Tibial artery (tissue), 4 donors: ENCODE data around the gene CHGA.

Experiments used
- DNase-seq, 2 donors: peaks; one replicate each; pipeline ENCODE4 v3.0.0-alpha.2; 2019
- H3K27ac ChIP-seq, 2 donors: fragments of 200-600 bp; sonication (generic) in 1 of 2; 1 replicate in 1 of 2; 2 replicates in 1 of 2; pipeline ENCODE4 v1.5.1; 2018 to 2019; ENCODE audit warnings: mild to moderate bottlenecking in 1 of 2
- H3K27me3 ChIP-seq, 2 donors: fragments of 200-600 bp; sonication (generic) in 1 of 2; one replicate each; pipeline versions ENCODE4 v1.5.1 to v1.6.0; 2016 to 2019
- H3K36me3 ChIP-seq, 3 donors: fragments of 200-600 bp; sonication (generic) in 2 of 3; one replicate each; pipeline ENCODE4 v1.5.1; 2016 to 2019; ENCODE audit warnings: mild to moderate bottlenecking in 2 of 3
- H3K4me1 ChIP-seq, 4 donors: fragments of 200-600 bp; sonication (generic) in 2 of 4; 1 replicate in 3 of 4; 2 replicates in 1 of 4; pipeline ENCODE4 v1.5.1; 2016 to 2019
- H3K4me3 ChIP-seq, 2 donors: fragments of 200-600 bp; sonication (generic) in 1 of 2; 1 replicate in 1 of 2; 2 replicates in 1 of 2; pipeline ENCODE4 v1.5.1; 2018 to 2019; ENCODE audit warnings: mild to moderate bottlenecking in 2 of 2
- H3K9me3 ChIP-seq, 3 donors: fragments of 200-600 bp; sonication (generic) in 1 of 3; one replicate each; pipeline ENCODE4 v1.5.1; 2016 to 2019
- CTCF ChIP-seq, 2 experiments: fragments of 200-600 bp in 1 of 2; fragments of 450-650 bp in 1 of 2; IDR thresholded peaks; one replicate each; pipeline ENCODE4 v1.5.1; 2017 to 2019; ENCODE audit warnings: antibody characterized with exemption in 2 of 2, mild to moderate bottlenecking in 1 of 2, moderate library complexity in 1 of 2
- intact Hi-C: fragments of 100-400 bp; cut with DNase I; formaldehyde crosslinking; loops from one replicate; pipeline ENCODE4 v1.15.0; 2023; ENCODE audit warnings: low total_unique reads

The CHGA gene

GRCh38 chr14:92944976-92945375 is 22.0 kb downstream of the CHGA start:
- H3K4me1 ChIP-seq = peaks cover 0 to 15% (median 7%) of the 10 kb centered on the region in 4 donors
- TF ChIP-seq CTCF (IDR thresholded peaks at IDR 0.05) = no peak
- H3K36me3 ChIP-seq = peaks cover 34 to 79% (median 64%) of the 10 kb centered on the region in 3 donors
- H3K27ac ChIP-seq = no peak overlapping the region
- H3K27me3 ChIP-seq = no peaks in the 10 kb centered on the region
- intact Hi-C loops = no loop called here
- no peaks in the 10 kb centered on the region for H3K9me3 ChIP-seq
- no peak overlapping the region for H3K4me3 ChIP-seq
- no peak for DNase-seq

GRCh38 chr14:92945544-92945943 is 22.6 kb downstream of the CHGA start:
- Histone ChIP-seq H3K4me1 (peaks cover 0 to 20% (median 13%) of the 10 kb centered on the region in 4 donors), H3K36me3 (peaks cover 34 to 80% (median 68%) of the 10 kb centered on the region in 3 donors), H3K27ac (no peak overlapping the region), H3K9me3 (no peaks in the 10 kb centered on the region), H3K4me3 (no peak overlapping the region), H3K27me3 (no peaks in the 10 kb centered on the region)
- no peak for DNase-seq
- intact Hi-C loops = no loop called here
- no peak for TF ChIP-seq CTCF (IDR thresholded peaks at IDR 0.05)

- H3K4me1 ChIP-seq = peaks cover 0 to 26% (median 16%) of the 10 kb centered on the region in 4 donors
- no peaks in the 10 kb centered on the region for H3K27me3 ChIP-seq
- H3K9me3 ChIP-seq = no peaks in the 10 kb centered on the region
- H3K36me3 ChIP-seq = peaks cover 28 to 80% (median 67%) of the 10 kb centered on the region in 3 donors
- intact Hi-C loops = no loop called here
- peak in 1 of 2 donors; percentile 35 for DNase-seq
- H3K27ac ChIP-seq = no peak overlapping the region
- H3K4me3 ChIP-seq = no peak overlapping the region
- TF ChIP-seq CTCF (IDR thresholded peaks at IDR 0.05) = no peak
Measured at GRCh38 chr14:92945959-92946846, 23.3 kb downstream of the CHGA start.

- Histone ChIP-seq H3K27ac (no peak overlapping the region), H3K4me1 (peaks cover 0 to 33% (median 24%) of the 10 kb centered on the region in 4 donors), H3K36me3 (peaks cover 26 to 72% (median 59%) of the 10 kb centered on the region in 3 donors), H3K9me3 (no peaks in the 10 kb centered on the region), H3K27me3 (no peaks in the 10 kb centered on the region), H3K4me3 (no peak overlapping the region)
- no peak for TF ChIP-seq CTCF (IDR thresholded peaks at IDR 0.05)
- DNase-seq = no peak
- intact Hi-C loops = no loop called here
Measured at GRCh38 chr14:92946847-92947545, 24.0 kb downstream of the CHGA start.

GRCh38 chr14:92948647-92949046 is 25.7 kb downstream of the CHGA start:
- Histone ChIP-seq H3K27me3 (no peaks in the 10 kb centered on the region), H3K4me1 (peaks cover 0 to 49% (median 40%) of the 10 kb centered on the region in 4 donors), H3K9me3 (no peaks in the 10 kb centered on the region), H3K36me3 (peaks cover 16 to 55% (median 43%) of the 10 kb centered on the region in 3 donors), H3K27ac (no peak overlapping the region), H3K4me3 (no peak overlapping the region)
- TF ChIP-seq CTCF (IDR thresholded peaks at IDR 0.05) = no peak
- DNase-seq = no peak
- intact Hi-C loops = no loop called here
